Measurements from ENCODE around the gene PAPPA.

The PAPPA gene

GRCh38 chr9:116274293-116274692 is 120.7 kb downstream of the PAPPA start:
- Mint-ChIP-seq H3K27ac (no peak overlapping the region), H3K36me3 (ENCODE audit: low read depth) (no peaks in the 10 kb centered on the region), H3K4me3 (no peak overlapping the region), H3K4me1 (ENCODE audit: low read depth) (no peaks in the 10 kb centered on the region), H3K27me3 (peaks cover 1% of the 10 kb centered on the region), H3K9me3 (no peaks in the 10 kb centered on the region)
- intact Hi-C loops (cut with micrococcal nuclease) = no loop called here

GRCh38 chr9:116275418-116276195 is 122.0 kb downstream of the PAPPA start:
- intact Hi-C loops (cut with micrococcal nuclease) = no loop called here
- Mint-ChIP-seq H3K4me3 (no peak overlapping the region), H3K27ac (no peak overlapping the region), H3K27me3 (peaks cover 1% of the 10 kb centered on the region), H3K4me1 (ENCODE audit: low read depth) (no peaks in the 10 kb centered on the region), H3K9me3 (no peaks in the 10 kb centered on the region), H3K36me3 (ENCODE audit: low read depth) (no peaks in the 10 kb centered on the region)

- no peak overlapping the region for H3K27ac Mint-ChIP-seq
- intact Hi-C loops (cut with micrococcal nuclease) = no loop called here
- no peaks in the 10 kb centered on the region for H3K4me1 Mint-ChIP-seq (ENCODE audit: low read depth)
- no peaks in the 10 kb centered on the region for H3K36me3 Mint-ChIP-seq (ENCODE audit: low read depth)
- peaks cover 1% of the 10 kb centered on the region for H3K27me3 Mint-ChIP-seq
- H3K4me3 Mint-ChIP-seq = no peak overlapping the region
- no peaks in the 10 kb centered on the region for H3K9me3 Mint-ChIP-seq
These were observed 122.6 kb downstream of the PAPPA start for GRCh38 chr9:116276196-116276493.

- Mint-ChIP-seq H3K4me1 (ENCODE audit: low read depth) (no peaks in the 10 kb centered on the region), H3K27ac (no peak overlapping the region), H3K4me3 (no peak overlapping the region), H3K27me3 (peaks cover 1% of the 10 kb centered on the region), H3K36me3 (ENCODE audit: low read depth) (no peaks in the 10 kb centered on the region), H3K9me3 (no peaks in the 10 kb centered on the region)
- intact Hi-C loops (cut with micrococcal nuclease) = no loop called here
These were observed 123.1 kb downstream of the PAPPA start for GRCh38 chr9:116276651-116277121.

- no peaks in the 10 kb centered on the region for H3K36me3 Mint-ChIP-seq (ENCODE audit: low read depth)
- no peaks in the 10 kb centered on the region for H3K9me3 Mint-ChIP-seq
- H3K27ac Mint-ChIP-seq = no peak overlapping the region
- H3K4me1 Mint-ChIP-seq (ENCODE audit: low read depth) = no peaks in the 10 kb centered on the region
- intact Hi-C loops (cut with micrococcal nuclease) = no loop called here
- no peak overlapping the region for H3K4me3 Mint-ChIP-seq
- peaks cover 1% of the 10 kb centered on the region for H3K27me3 Mint-ChIP-seq
These were observed 124.7 kb downstream of the PAPPA start for GRCh38 chr9:116278326-116278725.

GRCh38 chr9:116279230-116279629 is 125.6 kb downstream of the PAPPA start:
- intact Hi-C loops (cut with micrococcal nuclease) = no loop called here
- Mint-ChIP-seq H3K27me3 (peaks cover 1% of the 10 kb centered on the region), H3K4me1 (ENCODE audit: low read depth) (no peaks in the 10 kb centered on the region), H3K36me3 (ENCODE audit: low read depth) (no peaks in the 10 kb centered on the region), H3K9me3 (no peaks in the 10 kb centered on the region), H3K4me3 (no peak overlapping the region), H3K27ac (no peak overlapping the region)

- Mint-ChIP-seq H3K4me3 (no peak overlapping the region), H3K27me3 (peaks cover 1% of the 10 kb centered on the region), H3K4me1 (ENCODE audit: low read depth) (no peaks in the 10 kb centered on the region), H3K36me3 (ENCODE audit: low read depth) (no peaks in the 10 kb centered on the region), H3K9me3 (no peaks in the 10 kb centered on the region), H3K27ac (no peak overlapping the region)
- intact Hi-C loops (cut with micrococcal nuclease) = no loop called here
These were observed 126.9 kb downstream of the PAPPA start for GRCh38 chr9:116280529-116280928.

- intact Hi-C loops (cut with micrococcal nuclease) = no loop called here
- H3K27ac Mint-ChIP-seq = no peak overlapping the region
- H3K36me3 Mint-ChIP-seq (ENCODE audit: low read depth) = no peaks in the 10 kb centered on the region
- H3K4me3 Mint-ChIP-seq = no peak overlapping the region
- no peaks in the 10 kb centered on the region for H3K4me1 Mint-ChIP-seq (ENCODE audit: low read depth)
- H3K27me3 Mint-ChIP-seq = peaks cover 1% of the 10 kb centered on the region
- no peaks in the 10 kb centered on the region for H3K9me3 Mint-ChIP-seq
These were observed 129.0 kb downstream of the PAPPA start for GRCh38 chr9:116282597-116282996.

- no peaks in the 10 kb centered on the region for H3K27me3 Mint-ChIP-seq
- H3K36me3 Mint-ChIP-seq (ENCODE audit: low read depth) = no peaks in the 10 kb centered on the region
- no peaks in the 10 kb centered on the region for H3K4me1 Mint-ChIP-seq (ENCODE audit: low read depth)
- intact Hi-C loops (cut with micrococcal nuclease) = no loop called here
- no peak overlapping the region for H3K4me3 Mint-ChIP-seq
- H3K9me3 Mint-ChIP-seq = no peaks in the 10 kb centered on the region
- no peak overlapping the region for H3K27ac Mint-ChIP-seq
These were observed 130.9 kb downstream of the PAPPA start for GRCh38 chr9:116284518-116284917.

GRCh38 chr9:116285320-116285719 is 131.7 kb downstream of the PAPPA start:
- H3K27ac Mint-ChIP-seq = no peak overlapping the region
- no peaks in the 10 kb centered on the region for H3K36me3 Mint-ChIP-seq (ENCODE audit: low read depth)
- H3K9me3 Mint-ChIP-seq = no peaks in the 10 kb centered on the region
- intact Hi-C loops (cut with micrococcal nuclease) = no loop called here
- no peaks in the 10 kb centered on the region for H3K27me3 Mint-ChIP-seq
- H3K4me3 Mint-ChIP-seq = no peak overlapping the region
- no peaks in the 10 kb centered on the region for H3K4me1 Mint-ChIP-seq (ENCODE audit: low read depth)

- H3K27ac Mint-ChIP-seq = no peak overlapping the region
- no peaks in the 10 kb centered on the region for H3K9me3 Mint-ChIP-seq
These were observed 132.7 kb downstream of the PAPPA start for GRCh38 chr9:116286297-116286696.

GRCh38 chr9:116287721-116288120 is 134.1 kb downstream of the PAPPA start:
- Mint-ChIP-seq H3K36me3 (ENCODE audit: low read depth) (no peaks in the 10 kb centered on the region), H3K27ac (no peak overlapping the region), H3K27me3 (no peaks in the 10 kb centered on the region), H3K4me3 (no peak overlapping the region), H3K4me1 (ENCODE audit: low read depth) (no peaks in the 10 kb centered on the region), H3K9me3 (no peaks in the 10 kb centered on the region)
- intact Hi-C loops (cut with micrococcal nuclease) = no loop called here

More at GRCh38 chr9:116286297-116286696, 132.7 kb downstream of the PAPPA start:
- no peaks in the 10 kb centered on the region for H3K36me3 Mint-ChIP-seq (ENCODE audit: low read depth)
- H3K4me3 Mint-ChIP-seq = no peak overlapping the region
- H3K4me1 Mint-ChIP-seq (ENCODE audit: low read depth) = no peaks in the 10 kb centered on the region
- no peaks in the 10 kb centered on the region for H3K27me3 Mint-ChIP-seq
- intact Hi-C loops (cut with micrococcal nuclease) = no loop called here

- Mint-ChIP-seq H3K36me3 (ENCODE audit: low read depth) (no peaks in the 10 kb centered on the region), H3K27ac (no peak overlapping the region), H3K9me3 (no peaks in the 10 kb centered on the region), H3K4me1 (ENCODE audit: low read depth) (no peaks in the 10 kb centered on the region), H3K4me3 (no peak overlapping the region), H3K27me3 (no peaks in the 10 kb centered on the region)
- intact Hi-C loops (cut with micrococcal nuclease) = no loop called here
These were observed 135.1 kb downstream of the PAPPA start for GRCh38 chr9:116288658-116289057.

GRCh38 chr9:116297346-116297745 is 143.8 kb downstream of the PAPPA start:
- Mint-ChIP-seq H3K27me3 (no peaks in the 10 kb centered on the region), H3K27ac (no peak overlapping the region), H3K9me3 (peaks cover 3% of the 10 kb centered on the region), H3K36me3 (ENCODE audit: low read depth) (no peaks in the 10 kb centered on the region), H3K4me3 (no peak overlapping the region), H3K4me1 (ENCODE audit: low read depth) (no peaks in the 10 kb centered on the region)
- intact Hi-C loops (cut with micrococcal nuclease) = no loop called here

- no peak overlapping the region for H3K4me3 Mint-ChIP-seq
- H3K36me3 Mint-ChIP-seq (ENCODE audit: low read depth) = no peaks in the 10 kb centered on the region
- no peaks in the 10 kb centered on the region for H3K27me3 Mint-ChIP-seq
- H3K27ac Mint-ChIP-seq = no peak overlapping the region
- H3K9me3 Mint-ChIP-seq = peaks cover 6% of the 10 kb centered on the region
- H3K4me1 Mint-ChIP-seq (ENCODE audit: low read depth) = no peaks in the 10 kb centered on the region
- intact Hi-C loops (cut with micrococcal nuclease) = no loop called here
These were observed 144.7 kb downstream of the PAPPA start for GRCh38 chr9:116298249-116298648.
